ENCODE measurements around the gene LINS1. TPM values are rescaled to one million over a fixed set of nuclear protein-coding genes. Genes with fewer than 3 reads are reported as not detected.
"Not testable (repeated sequence)": the region's sequence is repeated elsewhere in the genome, so short reads cannot be mapped to it uniquely, and the experiment has no call there.

The LINS1 gene
- total RNA-seq, 1 donor from 2014 or later, result 7.0 TPM

GRCh38 chr15:100614336-100614735, 12.4 kb upstream of the LINS1 start:
- intact Hi-C loops (cut with DNase I), result no loop called here

DNA sequence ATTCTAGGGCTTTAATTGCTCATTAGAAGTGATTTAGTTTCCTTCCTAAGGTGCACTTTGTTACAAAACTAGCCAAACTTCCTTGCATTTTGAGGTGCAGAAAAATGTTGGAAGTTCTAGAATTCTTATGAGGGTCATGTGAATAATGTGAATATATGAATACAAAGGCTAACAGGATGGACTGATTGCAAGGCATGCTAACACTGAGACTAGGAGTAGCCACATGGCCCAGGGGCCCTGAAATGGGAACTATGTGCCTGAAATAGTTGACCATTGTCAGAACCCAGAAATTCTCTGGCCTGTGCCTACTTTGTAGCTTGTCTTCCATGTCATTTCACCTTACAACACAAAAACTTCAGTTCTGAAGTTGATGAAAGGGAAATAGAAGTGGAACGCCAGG, 11.2 kb upstream of the LINS1 start:
- DNase-seq (ENCODE audit: missing footprints), result no peak
- intact Hi-C loops (cut with DNase I), result no loop called here
- ATAC-seq, result no peak

More at GRCh38 chr15:100614336-100614735, 12.4 kb upstream of the LINS1 start:
- ATAC-seq, result no peak
- DNase-seq (ENCODE audit: missing footprints), result no peak

DNA sequence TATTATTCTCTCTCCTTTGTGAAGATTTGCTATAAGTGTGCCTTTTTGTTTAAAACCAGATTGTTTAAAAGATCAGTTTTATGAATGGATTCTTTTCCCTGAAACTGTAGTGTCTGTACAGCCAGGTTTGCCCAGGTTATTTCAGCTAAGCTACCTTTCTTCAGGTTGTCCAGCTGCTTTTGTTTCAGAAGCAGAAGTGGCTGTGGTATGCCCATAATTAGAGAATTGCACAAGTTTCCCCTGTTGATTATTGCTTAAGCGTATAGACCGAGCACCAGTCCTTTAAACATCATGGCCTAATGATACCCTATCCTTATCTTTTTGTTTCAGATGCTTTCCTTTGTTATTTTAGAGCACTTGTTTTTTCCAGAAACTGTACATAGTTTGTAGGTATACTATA, 10.6 kb upstream of the LINS1 start:
- no peak for ATAC-seq
- no peak for DNase-seq (ENCODE audit: missing footprints)
- intact Hi-C loops (cut with DNase I), result no loop called here

DNA sequence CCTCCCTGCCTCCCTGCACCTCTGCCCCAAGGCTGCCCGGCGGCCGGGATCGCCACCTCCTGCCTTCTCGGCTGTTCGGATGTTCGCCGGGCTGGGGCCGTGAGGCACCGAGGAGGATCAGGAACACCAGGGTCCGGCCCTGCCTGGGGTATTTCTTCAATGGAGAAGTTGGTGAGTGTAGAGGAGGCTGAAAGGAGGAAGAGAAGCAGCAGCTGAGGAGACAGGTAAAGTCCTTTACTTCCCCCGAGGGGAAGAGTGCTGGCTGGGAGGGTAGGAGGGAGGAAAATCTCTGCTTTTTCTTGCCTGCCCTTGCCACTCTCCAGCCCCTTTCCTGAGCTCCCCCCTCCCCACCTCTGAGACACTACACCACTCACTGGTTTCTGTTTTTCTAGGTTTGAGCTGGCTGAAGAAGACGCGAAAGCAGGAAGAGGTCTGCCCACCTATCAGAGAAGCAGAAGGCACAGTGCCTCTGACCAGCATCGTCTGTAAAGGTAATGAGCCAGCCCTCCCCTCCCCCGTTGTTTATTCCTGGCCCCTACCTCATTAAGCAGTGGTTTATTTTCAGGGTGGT, 924 bp upstream of the LINS1 start:
- DNase-seq (ENCODE audit: missing footprints), result peak; percentile 83
- ATAC-seq, result no peak
- intact Hi-C loops (cut with DNase I), result loop anchor here (10.0 kb wide), 1 partner anchor 258 kb away; the partner anchor contains the start of gene ADAMTS17

DNA sequence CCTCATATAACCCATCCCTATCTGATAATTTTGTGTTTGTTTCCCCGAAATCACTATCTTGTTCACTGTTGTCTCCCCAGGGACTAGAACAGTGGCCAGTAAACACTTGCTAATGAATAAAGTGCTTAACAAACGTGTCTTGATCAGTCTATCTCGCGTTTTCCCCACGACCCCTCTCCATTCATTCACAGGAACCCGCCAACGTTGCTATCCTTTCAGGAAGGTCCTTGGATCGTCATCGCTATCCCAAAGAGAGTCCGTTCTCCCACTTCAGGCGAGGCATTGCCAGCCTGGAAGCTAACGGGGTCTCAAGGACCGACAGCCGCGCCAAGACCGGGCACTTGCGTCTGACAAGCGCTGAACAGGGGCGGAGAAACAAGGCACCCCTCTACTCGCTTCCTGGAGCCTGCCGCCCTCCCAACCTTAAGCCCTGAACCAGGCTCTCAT, 344 bp downstream of the LINS1 start:
- ATAC-seq (no peak), DNase-seq (ENCODE audit: missing footprints) (no peak)
- intact Hi-C loops (cut with DNase I), result loop anchor here (10.0 kb wide), 1 partner anchor 257 kb away; the partner anchor contains the start of gene ADAMTS17

DNA sequence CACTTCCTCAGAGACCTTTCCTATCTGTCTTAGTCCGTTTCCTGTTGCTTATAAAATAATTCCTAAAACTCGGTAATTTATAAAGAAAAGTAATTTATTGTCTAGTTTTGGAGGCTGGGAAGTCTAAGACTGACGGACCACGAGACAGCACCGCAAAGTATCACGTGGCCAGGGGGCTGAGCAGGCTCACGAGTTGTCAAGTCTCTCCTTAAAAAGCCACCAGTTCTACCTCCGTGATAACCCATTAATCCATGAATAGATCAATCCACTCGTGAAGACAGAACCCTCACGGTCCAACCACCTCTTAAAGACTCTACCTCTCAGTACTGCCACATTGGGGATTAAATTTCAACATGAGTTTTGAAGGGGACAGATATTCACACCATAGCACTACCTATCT, 821 bp downstream of the LINS1 start:
- DNase-seq (ENCODE audit: missing footprints) (no peak), ATAC-seq (no peak)
- intact Hi-C loops (cut with DNase I), result loop anchor here (10.0 kb wide), 1 partner anchor 256 kb away; the partner anchor contains the start of gene ADAMTS17

GRCh38 chr15:100598655-100599054, 3.3 kb downstream of the LINS1 start:
- no peak for DNase-seq (ENCODE audit: missing footprints)

DNA sequence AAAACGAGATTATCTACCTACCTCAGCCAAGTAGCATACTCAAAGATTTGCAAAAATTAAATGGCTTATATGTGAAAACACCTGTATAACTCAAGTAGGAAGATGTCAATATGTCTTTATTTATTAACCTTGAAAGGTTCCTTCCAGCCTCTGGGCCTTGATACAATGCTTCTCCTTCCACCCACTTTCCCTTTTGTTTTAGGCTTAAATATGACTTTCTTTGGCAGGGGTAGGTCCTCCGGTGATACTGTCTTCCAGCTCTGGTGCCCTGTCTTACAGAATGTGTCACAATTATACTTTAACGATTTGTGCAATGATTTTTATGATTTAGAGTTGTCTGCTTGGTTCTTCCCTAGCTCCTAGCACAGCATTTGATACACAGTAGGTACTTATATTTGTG, 4.1 kb downstream of the LINS1 start:
- ATAC-seq, result no peak
- intact Hi-C loops (cut with DNase I), result no loop called here
- DNase-seq (ENCODE audit: missing footprints), result no peak

More at GRCh38 chr15:100598655-100599054, 3.3 kb downstream of the LINS1 start:
- intact Hi-C loops (cut with DNase I), result no loop called here
- no peak for ATAC-seq

DNA sequence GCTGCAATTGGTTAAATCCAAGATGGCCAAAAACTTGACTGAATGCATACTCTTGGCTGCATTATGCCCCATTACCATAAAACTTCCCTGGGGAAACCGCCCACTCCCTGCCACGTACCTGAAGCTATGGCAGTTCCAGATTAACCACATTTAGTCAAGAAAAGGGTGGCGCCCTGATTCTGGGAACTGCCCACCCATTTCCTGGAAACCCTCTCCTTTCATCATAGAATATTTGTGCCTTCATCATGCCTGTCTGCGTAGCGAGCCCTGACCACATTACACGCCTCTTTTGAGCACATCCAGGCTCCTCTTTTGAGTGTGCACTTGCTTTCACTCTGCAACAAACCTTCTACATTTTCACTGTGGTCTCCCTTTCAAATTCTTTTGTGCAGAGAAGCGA, 5.2 kb downstream of the LINS1 start:
- intact Hi-C loops (cut with DNase I), result no loop called here
- DNase-seq (ENCODE audit: missing footprints), result no peak
- no peak for ATAC-seq

GRCh38 chr15:100595964-100596363, 6.0 kb downstream of the LINS1 start:
- intact Hi-C loops (cut with DNase I), result no loop called here
- DNase-seq (ENCODE audit: missing footprints) (no peak), ATAC-seq (peak; percentile 28)

- intact Hi-C loops (cut with DNase I), result no loop called here
- ATAC-seq (no peak), DNase-seq (ENCODE audit: missing footprints) (no peak)
Measured at GRCh38 chr15:100593431-100593830, 8.6 kb downstream of the LINS1 start.

GRCh38 chr15:100592898-100593297, 9.1 kb downstream of the LINS1 start:
- ATAC-seq (no peak), DNase-seq (ENCODE audit: missing footprints) (no peak)
- intact Hi-C loops (cut with DNase I), result no loop called here

- intact Hi-C loops (cut with DNase I), result no loop called here
- DNase-seq (ENCODE audit: missing footprints) (no peak), ATAC-seq (no peak)
Measured at GRCh38 chr15:100591835-100592234, 10.1 kb downstream of the LINS1 start.

DNA sequence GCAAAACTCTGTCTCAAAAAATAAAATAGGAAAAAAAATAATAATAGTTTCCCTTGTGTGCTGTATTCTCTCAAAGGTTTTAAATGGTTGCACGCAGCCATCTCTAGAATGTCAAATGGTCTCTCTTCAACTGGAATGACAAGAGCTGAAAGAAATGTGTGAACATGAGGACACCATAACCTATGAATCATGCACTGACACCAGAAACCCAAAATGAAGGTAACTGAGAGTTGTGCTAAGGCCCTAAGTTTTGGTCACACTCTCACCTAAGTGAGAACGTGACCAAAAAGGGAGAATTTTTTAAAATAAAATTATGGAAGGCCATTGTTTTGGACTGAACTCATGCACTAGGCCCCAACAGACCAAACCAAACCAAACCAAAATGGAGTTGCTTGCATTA, 10.8 kb downstream of the LINS1 start:
- DNase-seq (ENCODE audit: missing footprints); intact Hi-C loops (cut with DNase I): not testable (repeated sequence)

DNA sequence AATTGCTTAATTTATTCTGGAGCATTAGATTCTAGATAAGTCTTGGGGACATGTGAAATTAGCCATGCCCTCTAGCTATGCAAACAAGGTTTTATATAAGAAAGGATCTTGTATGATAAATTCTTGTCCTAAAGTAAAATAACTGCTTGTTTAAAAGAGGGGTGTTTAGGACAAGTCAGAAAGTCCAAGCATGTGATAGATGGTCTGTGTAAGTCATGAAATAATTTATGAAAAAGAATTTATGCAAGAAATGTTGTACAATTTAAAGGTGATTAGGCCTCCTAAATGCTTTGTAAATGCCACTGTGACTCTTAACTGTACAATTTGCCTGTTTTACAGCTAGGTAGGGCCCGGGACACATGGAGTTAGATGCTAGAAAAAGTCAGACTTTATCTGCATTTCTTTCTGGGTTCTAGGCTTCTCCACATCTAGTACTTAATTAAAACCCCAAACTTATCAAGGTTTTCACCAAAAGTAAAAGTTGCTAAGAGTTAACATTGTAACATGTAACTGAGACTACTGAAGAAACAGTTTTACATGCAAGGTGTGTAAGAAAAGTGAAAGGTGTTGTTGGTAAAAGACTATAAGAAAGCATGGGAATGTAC, 13.2 kb downstream of the LINS1 start:
- intact Hi-C loops (cut with DNase I), result no loop called here
- no peak for ATAC-seq
- no peak for DNase-seq (ENCODE audit: missing footprints)

More for the DNA sequence above, 10.8 kb downstream of the LINS1 start:
- ATAC-seq, result not testable (repeated sequence)

GRCh38 chr15:100580414-100580813, 21.6 kb downstream of the LINS1 start:
- no peak for DNase-seq (ENCODE audit: missing footprints)
- no peak for ATAC-seq
- intact Hi-C loops (cut with DNase I), result no loop called here

DNA sequence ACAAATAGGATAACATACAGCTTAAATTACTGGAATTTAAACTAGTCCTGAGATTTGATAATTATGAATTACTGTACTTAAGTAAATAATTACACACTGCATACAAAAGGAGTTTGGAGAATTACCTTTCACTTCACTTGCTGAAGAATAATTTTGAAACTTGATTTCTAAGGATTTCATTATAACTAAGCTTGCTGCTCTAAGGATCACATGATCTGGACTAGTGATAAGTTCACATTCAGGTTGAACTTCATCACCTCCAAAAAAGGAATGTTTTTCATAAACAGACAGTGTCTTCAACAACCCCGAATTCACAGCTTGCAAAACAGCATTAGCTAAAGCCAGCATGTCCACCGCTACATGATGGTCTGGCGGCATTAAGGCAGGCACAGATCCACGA, 28.5 kb downstream of the LINS1 start:
- ATAC-seq (no peak), DNase-seq (ENCODE audit: missing footprints) (no peak)
- intact Hi-C loops (cut with DNase I), result loop anchor here (2.0 to 10.0 kb wide), 2 partner anchors 223 to 639 kb away; no protein-coding TSS in a partner anchor

- DNase-seq (ENCODE audit: missing footprints) (no peak), ATAC-seq (no peak)
- intact Hi-C loops (cut with DNase I), result loop anchor here (2.0 to 10.0 kb wide), 2 partner anchors 222 to 638 kb away; no protein-coding TSS in a partner anchor
Measured at GRCh38 chr15:100572362-100572983, 29.5 kb downstream of the LINS1 start.

DNA sequence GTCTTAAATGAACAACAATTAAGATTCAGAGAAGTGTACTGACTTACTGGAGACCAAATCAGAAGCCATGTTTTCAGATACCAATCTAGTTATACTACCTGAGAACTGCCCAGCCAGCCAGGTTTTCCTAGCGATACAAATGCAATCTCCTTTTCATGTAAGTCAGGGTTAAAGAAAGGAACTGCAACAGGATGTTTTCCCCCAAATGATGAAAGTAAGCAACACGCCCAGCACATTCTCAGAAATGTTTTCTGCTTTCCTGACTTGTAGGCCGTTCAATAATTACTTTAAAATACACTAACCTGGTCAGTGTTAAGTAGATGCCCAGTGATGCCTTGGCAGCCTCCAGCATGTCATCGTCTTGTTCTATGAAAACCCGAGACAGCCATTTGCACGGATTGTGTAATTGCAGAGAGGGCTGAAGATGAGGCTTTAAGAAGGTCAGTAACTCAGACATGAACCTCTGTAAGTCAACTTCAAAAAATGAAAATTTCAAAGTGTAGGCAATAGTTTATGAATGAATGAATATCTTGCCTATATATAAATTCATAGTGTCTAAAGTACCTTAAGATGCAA, 30.3 kb downstream of the LINS1 start:
- ATAC-seq (no peak), DNase-seq (ENCODE audit: missing footprints) (no peak)
- intact Hi-C loops (cut with DNase I), result loop anchor here (2.0 to 10.0 kb wide), 2 partner anchors 221 to 637 kb away; no protein-coding TSS in a partner anchor

Data from Right ventricle myocardium inferior (tissue), 1 donor.